OCI-LY1 (cell line): Measurements from ENCODE around the gene CTF1.

Experiments used
- EZH2 ChIP-seq: fragments of 200-600 bp; sonication (generic), shearing (Covaris generic); IDR thresholded peaks from 2 replicates; pipeline ENCODE4 v1.8.0; 2017; ENCODE audit warnings: borderline replicate concordance, mixed run types, mild to moderate bottlenecking, antibody characterized with exemption, low read length, moderate library complexity, mixed read lengths
- TF ChIP-seq, protein P1 (sequence below): fragments of 200-600 bp; sonication (generic), shearing (Covaris generic); IDR thresholded peaks from 2 replicates; pipeline ENCODE4 v1.5.1; 2017; ENCODE audit warnings: mild to moderate bottlenecking, antibody characterized with exemption, low read length, moderate library complexity, mixed read lengths

DNA sequence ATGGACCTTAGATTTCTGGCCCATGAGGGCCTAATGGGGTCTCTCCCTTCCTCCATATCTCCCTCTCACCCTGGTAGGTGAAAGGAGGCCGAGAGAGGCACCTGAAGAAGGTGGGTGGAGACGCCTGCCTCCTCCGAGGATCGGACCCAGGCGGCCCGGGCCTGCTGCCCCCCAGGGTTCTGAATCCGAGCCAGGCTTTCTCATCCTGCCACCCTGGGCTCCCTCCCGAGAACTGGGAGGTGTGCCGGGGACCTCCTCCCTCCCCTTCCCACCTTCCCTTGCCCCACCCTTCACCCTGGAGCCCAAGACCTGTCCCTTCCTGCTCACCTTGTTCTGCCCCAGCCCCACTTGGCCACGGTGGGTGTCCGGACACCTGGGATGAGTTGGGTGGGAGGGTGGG is 32.0 kb downstream of the CTF1 start:
- TF ChIP-seq, protein P1, sequence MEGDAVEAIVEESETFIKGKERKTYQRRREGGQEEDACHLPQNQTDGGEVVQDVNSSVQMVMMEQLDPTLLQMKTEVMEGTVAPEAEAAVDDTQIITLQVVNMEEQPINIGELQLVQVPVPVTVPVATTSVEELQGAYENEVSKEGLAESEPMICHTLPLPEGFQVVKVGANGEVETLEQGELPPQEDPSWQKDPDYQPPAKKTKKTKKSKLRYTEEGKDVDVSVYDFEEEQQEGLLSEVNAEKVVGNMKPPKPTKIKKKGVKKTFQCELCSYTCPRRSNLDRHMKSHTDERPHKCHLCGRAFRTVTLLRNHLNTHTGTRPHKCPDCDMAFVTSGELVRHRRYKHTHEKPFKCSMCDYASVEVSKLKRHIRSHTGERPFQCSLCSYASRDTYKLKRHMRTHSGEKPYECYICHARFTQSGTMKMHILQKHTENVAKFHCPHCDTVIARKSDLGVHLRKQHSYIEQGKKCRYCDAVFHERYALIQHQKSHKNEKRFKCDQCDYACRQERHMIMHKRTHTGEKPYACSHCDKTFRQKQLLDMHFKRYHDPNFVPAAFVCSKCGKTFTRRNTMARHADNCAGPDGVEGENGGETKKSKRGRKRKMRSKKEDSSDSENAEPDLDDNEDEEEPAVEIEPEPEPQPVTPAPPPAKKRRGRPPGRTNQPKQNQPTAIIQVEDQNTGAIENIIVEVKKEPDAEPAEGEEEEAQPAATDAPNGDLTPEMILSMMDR: no peak
- TF ChIP-seq EZH2: no peak
